Progenitor cell of endocrine pancreas (in vitro differentiated cells): Measurements from ENCODE around the gene DNMT3A. TPM values are rescaled to one million over a fixed set of nuclear protein-coding genes. Genes with fewer than 3 reads are reported as not detected.

ENCODE experiments used
- DNase-seq: peaks from one replicate; pipeline ENCODE4 v3.0.0; 2021; ENCODE audit warnings: low spot score; ENCODE audit not compliant: unreplicated experiment
- H3K27ac Mint-ChIP-seq: 2 replicates; pipeline ENCODE4 v1.8.0; 2021; ENCODE audit warnings: mild to moderate bottlenecking, moderate library complexity, mixed read lengths
- H3K27me3 Mint-ChIP-seq: 2 replicates; pipeline ENCODE4 v1.8.0; 2021; ENCODE audit warnings: mixed read lengths
- H3K36me3 Mint-ChIP-seq: 2 replicates; pipeline ENCODE4 v1.8.0; 2022; ENCODE audit warnings: mixed read lengths; ENCODE audit not compliant: insufficient read depth
- H3K4me1 Mint-ChIP-seq: 2 replicates; pipeline ENCODE4 v1.8.0; 2021; ENCODE audit warnings: low read depth, mixed read lengths
- H3K4me3 Mint-ChIP-seq: 2 replicates; pipeline ENCODE4 v1.8.0; 2021; ENCODE audit warnings: low read depth, mild to moderate bottlenecking, moderate library complexity, mixed read lengths
- H3K9me3 Mint-ChIP-seq: 2 replicates; pipeline ENCODE4 v1.8.0; 2021; ENCODE audit warnings: low read depth, mixed read lengths
- total RNA-seq: library from RNA; stranded (reverse); gene quantifications from 2 replicates; pipeline ENCODE4 v1.2.1, GENCODE V29; 2021
- TF ChIP-seq, protein P1 (sequence below): fragments of 200-600 bp; sonication (generic); IDR thresholded peaks from one replicate; pipeline ENCODE4 v1.5.0; 2021; ENCODE audit warnings: antibody characterized with exemption, mild to moderate bottlenecking; ENCODE audit not compliant: unreplicated experiment

DNMT3A gene
- total RNA-seq, 1 donor from 2014 or later: 168 TPM

DNA sequence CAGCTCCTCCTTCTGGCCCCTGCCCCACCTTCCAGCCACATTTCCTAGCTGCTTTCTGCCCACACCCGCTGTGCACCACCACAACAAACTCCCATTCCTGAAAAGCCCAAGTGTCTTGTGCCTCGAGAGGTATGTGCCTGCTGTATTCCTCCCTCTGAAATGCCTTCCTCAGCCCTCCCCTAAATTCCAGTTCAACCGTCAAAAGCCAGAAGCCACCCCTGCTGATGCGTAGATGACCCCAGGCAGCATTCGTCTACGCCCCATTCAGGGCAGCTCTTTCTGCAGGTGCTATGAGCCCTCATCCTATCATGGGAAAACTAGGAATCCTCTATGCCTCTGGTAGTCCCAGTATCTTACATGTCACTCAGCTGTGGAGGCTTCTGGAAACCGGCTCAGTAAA, 71.7 kb downstream of the DNMT3A start:
- Mint-ChIP-seq H3K27ac (no peak overlapping the region), H3K27me3 (no peaks in the 10 kb centered on the region), H3K4me1 (no peaks in the 10 kb centered on the region), H3K36me3 (peaks cover 14% of the 10 kb centered on the region), H3K9me3 (no peaks in the 10 kb centered on the region), H3K4me3 (no peak overlapping the region)
- TF ChIP-seq, protein P1, sequence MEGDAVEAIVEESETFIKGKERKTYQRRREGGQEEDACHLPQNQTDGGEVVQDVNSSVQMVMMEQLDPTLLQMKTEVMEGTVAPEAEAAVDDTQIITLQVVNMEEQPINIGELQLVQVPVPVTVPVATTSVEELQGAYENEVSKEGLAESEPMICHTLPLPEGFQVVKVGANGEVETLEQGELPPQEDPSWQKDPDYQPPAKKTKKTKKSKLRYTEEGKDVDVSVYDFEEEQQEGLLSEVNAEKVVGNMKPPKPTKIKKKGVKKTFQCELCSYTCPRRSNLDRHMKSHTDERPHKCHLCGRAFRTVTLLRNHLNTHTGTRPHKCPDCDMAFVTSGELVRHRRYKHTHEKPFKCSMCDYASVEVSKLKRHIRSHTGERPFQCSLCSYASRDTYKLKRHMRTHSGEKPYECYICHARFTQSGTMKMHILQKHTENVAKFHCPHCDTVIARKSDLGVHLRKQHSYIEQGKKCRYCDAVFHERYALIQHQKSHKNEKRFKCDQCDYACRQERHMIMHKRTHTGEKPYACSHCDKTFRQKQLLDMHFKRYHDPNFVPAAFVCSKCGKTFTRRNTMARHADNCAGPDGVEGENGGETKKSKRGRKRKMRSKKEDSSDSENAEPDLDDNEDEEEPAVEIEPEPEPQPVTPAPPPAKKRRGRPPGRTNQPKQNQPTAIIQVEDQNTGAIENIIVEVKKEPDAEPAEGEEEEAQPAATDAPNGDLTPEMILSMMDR: no peak
- no peak for DNase-seq

DNA sequence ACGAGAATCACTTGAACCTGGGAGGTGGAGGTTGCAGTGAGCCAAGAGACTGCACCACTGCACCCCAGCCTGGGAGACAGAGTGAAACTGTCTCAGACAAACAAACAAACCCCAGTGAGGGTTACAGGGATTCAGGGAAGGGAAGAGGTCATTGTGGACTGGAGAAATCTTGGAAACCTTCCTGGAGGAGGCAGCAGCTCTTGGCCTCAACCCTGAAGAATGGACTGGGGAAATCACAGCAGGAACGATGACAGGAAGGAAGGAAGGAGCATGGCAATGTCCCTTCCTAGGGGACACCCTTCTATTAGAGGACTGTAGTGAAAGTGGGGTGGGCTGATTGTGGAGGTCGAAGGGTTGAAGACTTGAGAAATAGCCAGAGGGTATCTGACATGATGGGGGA, 72.5 kb downstream of the DNMT3A start:
- Mint-ChIP-seq H3K4me3 (no peak overlapping the region), H3K36me3 (peaks cover 16% of the 10 kb centered on the region), H3K4me1 (no peaks in the 10 kb centered on the region), H3K27ac (no peak overlapping the region), H3K9me3 (no peaks in the 10 kb centered on the region), H3K27me3 (no peaks in the 10 kb centered on the region)
- DNase-seq: no peak
- TF ChIP-seq, protein P1: no peak

DNA sequence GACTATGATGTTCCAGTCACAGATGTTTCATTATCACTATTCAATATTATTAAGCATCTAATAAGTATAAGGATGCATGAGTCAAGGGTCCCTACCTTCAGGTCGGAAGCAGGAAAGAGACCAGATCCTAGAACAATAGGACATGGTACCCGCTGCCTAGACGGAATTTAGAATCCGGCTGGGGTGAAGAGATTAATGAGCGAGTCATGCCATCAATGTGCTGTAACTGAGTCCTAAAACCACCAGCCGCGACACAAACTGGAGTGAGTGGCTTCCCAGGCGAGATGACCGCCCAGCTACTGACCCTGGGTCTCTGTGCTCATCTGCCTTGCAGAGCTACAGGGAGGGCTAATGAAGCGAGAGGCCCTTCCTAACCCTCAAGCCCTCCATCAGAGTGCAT, 73.6 kb downstream of the DNMT3A start:
- TF ChIP-seq, protein P1: no peak
- Mint-ChIP-seq H3K4me3 (no peak overlapping the region), H3K27me3 (no peaks in the 10 kb centered on the region), H3K36me3 (peaks cover 10% of the 10 kb centered on the region), H3K4me1 (peaks cover 2% of the 10 kb centered on the region), H3K27ac (no peak overlapping the region), H3K9me3 (no peaks in the 10 kb centered on the region)
- no peak for DNase-seq

DNA sequence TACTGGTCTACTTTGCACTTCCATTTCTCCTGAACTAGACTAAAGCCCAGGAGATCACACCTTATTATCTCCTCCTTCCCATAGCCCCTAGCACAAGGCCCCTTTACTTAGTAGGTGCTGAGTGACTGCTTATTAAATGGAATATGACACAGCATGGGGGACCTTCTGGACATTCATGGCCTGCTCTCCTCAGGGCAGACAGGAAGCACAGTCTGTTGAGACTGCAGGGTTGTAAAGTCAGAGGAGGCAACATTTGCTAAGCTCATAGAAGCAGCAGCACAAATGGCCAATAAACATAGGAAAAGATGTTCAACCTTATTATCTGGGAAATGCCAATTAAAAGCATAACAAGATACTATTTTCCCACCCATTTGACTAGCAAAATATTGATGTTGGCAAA, 75.3 kb downstream of the DNMT3A start:
- Mint-ChIP-seq H3K36me3 (peaks cover 10% of the 10 kb centered on the region), H3K27ac (no peak overlapping the region), H3K9me3 (no peaks in the 10 kb centered on the region), H3K27me3 (no peaks in the 10 kb centered on the region), H3K4me1 (peaks cover 2% of the 10 kb centered on the region), H3K4me3 (no peak overlapping the region)
- TF ChIP-seq, protein P1: no peak
- DNase-seq: no peak

DNA sequence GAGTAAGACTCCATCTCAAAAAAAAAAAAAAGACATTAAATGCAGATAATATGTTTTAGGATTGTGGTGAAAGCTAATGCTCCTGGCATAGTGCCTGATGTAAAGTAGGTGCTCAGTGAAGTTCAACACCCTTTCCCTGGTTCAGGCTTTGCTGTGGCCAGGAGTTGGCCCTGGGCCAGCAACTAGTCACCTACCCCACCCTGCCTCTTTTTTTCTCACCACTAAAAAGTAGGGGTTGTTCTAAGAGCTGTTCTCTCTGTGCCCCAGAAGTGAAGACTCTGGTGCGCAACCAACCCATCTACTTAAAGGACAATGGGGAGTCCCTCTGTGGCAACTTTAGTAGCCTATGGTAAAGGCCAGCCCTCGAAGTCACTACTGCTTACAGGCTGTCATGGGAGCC, 75.9 kb downstream of the DNMT3A start:
- TF ChIP-seq, protein P1: no peak
- no peak overlapping the region for H3K27ac Mint-ChIP-seq
- H3K36me3 Mint-ChIP-seq: peaks cover 10% of the 10 kb centered on the region
- peaks cover 2% of the 10 kb centered on the region for H3K4me1 Mint-ChIP-seq
- no peak for DNase-seq
- H3K9me3 Mint-ChIP-seq: no peaks in the 10 kb centered on the region
- no peaks in the 10 kb centered on the region for H3K27me3 Mint-ChIP-seq
- H3K4me3 Mint-ChIP-seq: no peak overlapping the region
